Hematopoietic multipotent progenitor cell treated with erythropoietin and hydrocortisone succinate and interleukin-3 and kit ligand, for 15 days (in vitro differentiated cells): Measurements from ENCODE around the gene TARS1.

Experiments
- DNase-seq: peaks from one replicate; pipeline ENCODE4 v3.0.0-alpha.2; 2015; ENCODE audit warnings: low spot score

The TARS1 gene

GRCh38 chr5:33439905-33440481 lies 772 bp upstream of the TARS1 start:
- no peak for DNase-seq

- no peak for DNase-seq
Observed at GRCh38 chr5:33441241-33442177, 744 bp downstream of the TARS1 start.

GRCh38 chr5:33444542-33444941 lies 3.8 kb downstream of the TARS1 start:
- DNase-seq: no peak

- DNase-seq: no peak
Observed at GRCh38 chr5:33445798-33446197, 5.0 kb downstream of the TARS1 start.

GRCh38 chr5:33448118-33448517 lies 7.4 kb downstream of the TARS1 start:
- DNase-seq: no peak

GRCh38 chr5:33457126-33457525 lies 16.4 kb downstream of the TARS1 start:
- no peak for DNase-seq

GRCh38 chr5:33457817-33458216 lies 17.1 kb downstream of the TARS1 start:
- DNase-seq: no peak

GRCh38 chr5:33460210-33460609 lies 19.4 kb downstream of the TARS1 start:
- DNase-seq: peak; percentile 20

GRCh38 chr5:33462456-33462855 lies 21.7 kb downstream of the TARS1 start:
- no peak for DNase-seq

- no peak for DNase-seq
Observed at GRCh38 chr5:33465120-33465519, 24.4 kb downstream of the TARS1 start.

- DNase-seq: no peak
Observed at GRCh38 chr5:33468775-33469435, 28.1 kb downstream of the TARS1 start.

- DNase-seq: no peak
Observed at GRCh38 chr5:33470544-33470943, 29.8 kb downstream of the TARS1 start.

- no peak for DNase-seq
Observed at GRCh38 chr5:33472805-33473409, 32.1 kb downstream of the TARS1 start.

- DNase-seq: no peak
Observed at GRCh38 chr5:33474004-33474403, 33.2 kb downstream of the TARS1 start.

- peak; percentile 36 for DNase-seq
Observed at GRCh38 chr5:33474931-33475499, 34.2 kb downstream of the TARS1 start.

- DNase-seq: no peak
Observed at GRCh38 chr5:33475706-33476105, 34.9 kb downstream of the TARS1 start.

GRCh38 chr5:33476992-33477391 lies 36.2 kb downstream of the TARS1 start:
- DNase-seq: no peak

GRCh38 chr5:33477816-33478215 lies 37.1 kb downstream of the TARS1 start:
- DNase-seq: no peak

- DNase-seq: no peak
Observed at GRCh38 chr5:33479311-33479710, 38.5 kb downstream of the TARS1 start.

- no peak for DNase-seq
Observed at GRCh38 chr5:33480876-33481275, 40.1 kb downstream of the TARS1 start.

GRCh38 chr5:33482335-33482734 lies 41.6 kb downstream of the TARS1 start:
- no peak for DNase-seq

- no peak for DNase-seq
Observed at GRCh38 chr5:33487236-33487635, 46.5 kb downstream of the TARS1 start.
